WTC11 (cell line): ENCODE results near the gene KLHL8. TPM values are rescaled to one million over a fixed set of nuclear protein-coding genes. Genes with fewer than 3 reads are reported as not detected.

ENCODE experiments used
- ATAC-seq: fragments of 200-7000 bp; cut with Tn5 transposase; 2 replicates; pipeline ENCODE4 v1.10.0; 2021; ENCODE audit warnings: mild to moderate bottlenecking, moderate library complexity
- CTCF ChIA-PET: fragments of 300-600 bp; sonication (Branson Sonifier 250); formaldehyde crosslinking; loops from one replicate; lab custom pipeline; 2021; ENCODE audit warnings: antibody characterized with exemption; lab: Charles Lee
- POLR2A ChIA-PET: fragments of 350-600 bp; sonication (Branson Sonifier 250); formaldehyde crosslinking; loops from one replicate; lab custom pipeline; 2021; ENCODE audit warnings: antibody characterized with exemption; lab: Charles Lee
- DNase-seq: peaks from one replicate; pipeline ENCODE4 v3.0.0; 2021; ENCODE audit warnings: low spot score
- H3K27ac Mint-ChIP-seq: 2 replicates; pipeline ENCODE4 v1.8.0; 2021; ENCODE audit warnings: mixed read lengths
- H3K27me3 Mint-ChIP-seq: 2 replicates; pipeline ENCODE4 v1.8.0; 2021; ENCODE audit warnings: low read depth, mild to moderate bottlenecking, moderate library complexity, mixed read lengths
- H3K36me3 Mint-ChIP-seq: 2 replicates; pipeline ENCODE4 v1.8.0; 2021; ENCODE audit warnings: mixed read lengths
- H3K4me1 Mint-ChIP-seq: 2 replicates; pipeline ENCODE4 v1.8.0; 2022; ENCODE audit warnings: mixed read lengths
- H3K4me3 Mint-ChIP-seq: 2 replicates; pipeline ENCODE4 v1.8.0; 2021; ENCODE audit warnings: mild to moderate bottlenecking, moderate library complexity, mixed read lengths
- H3K9me3 Mint-ChIP-seq: 2 replicates; pipeline ENCODE4 v1.8.0; 2021; ENCODE audit warnings: mixed read lengths
- ELF4 ChIP-seq: sonication (generic); formaldehyde crosslinking; IDR thresholded peaks from 2 replicates; pipeline ENCODE4 v1.8.1; 2022; ENCODE audit warnings: low read depth, mild to moderate bottlenecking, moderate library complexity, missing genetic modification reagents
- EMX1 ChIP-seq: fragments of 250-450 bp; sonication (Bioruptor Pico); IDR thresholded peaks from 2 replicates; pipeline ENCODE4 v1.8.0; 2021; ENCODE audit warnings: mild to moderate bottlenecking
- FOXJ3 ChIP-seq: sonication (generic); formaldehyde crosslinking; IDR thresholded peaks from 2 replicates; pipeline ENCODE4 v1.9.0; 2021; ENCODE audit warnings: missing genetic modification reagents, mild to moderate bottlenecking, borderline replicate concordance
- FOXP1 ChIP-seq: sonication (generic); formaldehyde crosslinking; IDR thresholded peaks from 2 replicates; pipeline ENCODE4 v1.8.0; 2022; ENCODE audit warnings: missing genetic modification reagents, mild to moderate bottlenecking, moderate library complexity, borderline replicate concordance
- JAZF1 ChIP-seq: fragments of 250-450 bp; sonication (Bioruptor Pico); IDR thresholded peaks from 2 replicates; pipeline ENCODE4 v1.9.0; 2021; ENCODE audit warnings: moderate library complexity, mild to moderate bottlenecking, inconsistent platforms
- NFATC4 ChIP-seq: fragments of 250-450 bp; sonication (Bioruptor Pico); IDR thresholded peaks from 2 replicates; pipeline ENCODE4 v1.9.0; 2021; ENCODE audit warnings: mild to moderate bottlenecking
- NR1H2 ChIP-seq: sonication (generic); formaldehyde crosslinking; IDR thresholded peaks from 2 replicates; pipeline ENCODE4 v1.9.0; 2021; ENCODE audit warnings: mild to moderate bottlenecking, moderate library complexity, missing genetic modification reagents
- PRRX2 ChIP-seq: fragments of 250-450 bp; sonication (Bioruptor Pico); IDR thresholded peaks from 2 replicates; pipeline ENCODE4 v1.8.0; 2021; ENCODE audit warnings: mild to moderate bottlenecking
- RORB ChIP-seq: fragments of 250-450 bp; sonication (Bioruptor Pico); IDR thresholded peaks from 2 replicates; pipeline ENCODE4 v1.9.0; 2021; ENCODE audit warnings: mild to moderate bottlenecking
- TCF7 ChIP-seq: sonication (generic); formaldehyde crosslinking; IDR thresholded peaks from 2 replicates; pipeline ENCODE4 v1.8.0; 2022; ENCODE audit warnings: mild to moderate bottlenecking, low read depth, missing genetic modification reagents, moderate library complexity
- ZBTB21 ChIP-seq: sonication (generic); formaldehyde crosslinking; IDR thresholded peaks from 2 replicates; pipeline ENCODE4 v1.8.1; 2023; ENCODE audit warnings: mild to moderate bottlenecking, missing genetic modification reagents, borderline replicate concordance
- ZNF219 ChIP-seq: sonication (generic); formaldehyde crosslinking; IDR thresholded peaks from 2 replicates; pipeline ENCODE4 v1.8.0; 2023; ENCODE audit warnings: missing genetic modification reagents, mild to moderate bottlenecking, borderline replicate concordance
- ZNF396 ChIP-seq: fragments of 250-450 bp; sonication (Bioruptor Pico); IDR thresholded peaks from 2 replicates; pipeline ENCODE4 v1.8.0; 2021; ENCODE audit warnings: mild to moderate bottlenecking, moderate library complexity, borderline replicate concordance
- ZNF423 ChIP-seq: fragments of 250-450 bp; sonication (Bioruptor Pico); IDR thresholded peaks from 2 replicates; pipeline ENCODE4 v2.1.2; 2022; ENCODE audit warnings: mild to moderate bottlenecking, moderate library complexity
- total RNA-seq: library from RNA; stranded (reverse); gene quantifications from 3 replicates; pipeline ENCODE4 v1.2.3, GENCODE V29; 2021
- TF ChIP-seq, protein P1 (sequence below): sonication (generic); formaldehyde crosslinking; IDR thresholded peaks from 2 replicates; pipeline ENCODE4 v1.8.1; 2022; ENCODE audit warnings: low read depth, missing genetic modification reagents, borderline replicate concordance
- TF ChIP-seq, protein P2 (sequence below): sonication (generic); formaldehyde crosslinking; IDR thresholded peaks from 2 replicates; pipeline ENCODE4 v1.8.1; 2022; ENCODE audit warnings: mild to moderate bottlenecking, moderate library complexity, missing genetic modification reagents
- TF ChIP-seq, protein P3 (sequence below): sonication (generic); formaldehyde crosslinking; conservative IDR thresholded peaks from 2 replicates; pipeline ENCODE4 v1.8.1; 2022; ENCODE audit warnings: mild to moderate bottlenecking, missing genetic modification reagents
- TF ChIP-seq, protein P4 (sequence below): sonication (generic); formaldehyde crosslinking; IDR thresholded peaks from 2 replicates; pipeline ENCODE4 v1.8.0; 2022; ENCODE audit warnings: mild to moderate bottlenecking, missing genetic modification reagents
- TF ChIP-seq, protein P5 (sequence below): sonication (generic); formaldehyde crosslinking; IDR thresholded peaks from 2 replicates; pipeline ENCODE4 v1.8.0; 2023; ENCODE audit warnings: missing genetic modification reagents, mild to moderate bottlenecking, borderline replicate concordance
- TF ChIP-seq, protein P6 (sequence below): sonication (generic); formaldehyde crosslinking; IDR thresholded peaks from 2 replicates; pipeline ENCODE4 v1.8.1; 2023; ENCODE audit warnings: mild to moderate bottlenecking, missing genetic modification reagents
- TF ChIP-seq, protein P7 (sequence below): sonication (generic); formaldehyde crosslinking; IDR thresholded peaks from 2 replicates; pipeline ENCODE4 v1.8.1; 2023; ENCODE audit warnings: mild to moderate bottlenecking, moderate library complexity, missing genetic modification reagents

KLHL8 gene
- total RNA-seq, 1 experiment from 2014 or later, result 7.3 TPM

DNA sequence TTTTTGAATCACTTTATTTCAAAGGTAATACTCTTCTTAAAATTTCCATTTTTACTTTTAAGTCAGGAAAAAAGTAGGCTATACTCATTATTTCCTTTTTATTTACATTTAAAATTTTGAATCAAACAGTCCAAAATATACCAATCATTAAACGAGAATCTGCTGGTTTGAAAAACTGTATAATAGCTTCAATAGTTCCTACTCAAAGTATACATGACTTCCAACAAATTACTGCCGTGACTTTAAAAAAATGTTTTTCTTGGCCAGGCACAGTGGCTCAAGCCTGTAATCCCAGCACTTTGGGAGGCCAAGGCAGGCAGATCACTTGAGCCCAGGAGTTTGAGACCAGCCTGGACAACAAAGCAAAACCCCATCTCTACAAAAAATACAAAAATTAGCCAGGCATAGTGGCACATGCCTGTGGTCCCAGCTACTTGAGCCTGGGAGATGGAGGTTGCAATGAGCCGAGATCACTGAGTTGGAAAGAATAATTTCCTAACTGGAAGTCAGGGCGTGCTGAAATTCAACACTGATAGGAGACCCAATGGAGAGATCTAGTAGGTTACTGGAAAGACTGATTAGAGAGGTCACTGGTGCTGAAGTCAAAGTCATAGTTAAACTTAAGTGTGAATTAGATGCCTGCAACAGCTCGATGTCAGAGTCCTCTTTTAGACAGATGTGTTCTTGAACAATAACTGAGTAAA, 9.0 kb downstream of the KLHL8 start:
- ATAC-seq, result no peak
- CTCF ChIA-PET, result interaction anchor here (1.8 kb wide), 1 partner anchor 8 kb away, joined by 7 read pairs; no protein-coding TSS in a partner anchor
- TF ChIP-seq, protein P1, sequence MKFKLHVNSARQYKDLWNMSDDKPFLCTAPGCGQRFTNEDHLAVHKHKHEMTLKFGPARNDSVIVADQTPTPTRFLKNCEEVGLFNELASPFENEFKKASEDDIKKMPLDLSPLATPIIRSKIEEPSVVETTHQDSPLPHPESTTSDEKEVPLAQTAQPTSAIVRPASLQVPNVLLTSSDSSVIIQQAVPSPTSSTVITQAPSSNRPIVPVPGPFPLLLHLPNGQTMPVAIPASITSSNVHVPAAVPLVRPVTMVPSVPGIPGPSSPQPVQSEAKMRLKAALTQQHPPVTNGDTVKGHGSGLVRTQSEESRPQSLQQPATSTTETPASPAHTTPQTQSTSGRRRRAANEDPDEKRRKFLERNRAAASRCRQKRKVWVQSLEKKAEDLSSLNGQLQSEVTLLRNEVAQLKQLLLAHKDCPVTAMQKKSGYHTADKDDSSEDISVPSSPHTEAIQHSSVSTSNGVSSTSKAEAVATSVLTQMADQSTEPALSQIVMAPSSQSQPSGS (CRISPR knock-in tag), result no peak
- TF ChIP-seq, protein P2, sequence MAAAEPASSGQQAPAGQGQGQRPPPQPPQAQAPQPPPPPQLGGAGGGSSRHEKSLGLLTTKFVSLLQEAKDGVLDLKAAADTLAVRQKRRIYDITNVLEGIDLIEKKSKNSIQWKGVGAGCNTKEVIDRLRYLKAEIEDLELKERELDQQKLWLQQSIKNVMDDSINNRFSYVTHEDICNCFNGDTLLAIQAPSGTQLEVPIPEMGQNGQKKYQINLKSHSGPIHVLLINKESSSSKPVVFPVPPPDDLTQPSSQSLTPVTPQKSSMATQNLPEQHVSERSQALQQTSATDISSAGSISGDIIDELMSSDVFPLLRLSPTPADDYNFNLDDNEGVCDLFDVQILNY (CRISPR knock-in tag), result no peak
- no peak for TF ChIP-seq ZNF423 (CRISPR knock-in tag)
- no peak for TF ChIP-seq ZNF396 (CRISPR knock-in tag)
- no peak for TF ChIP-seq ZBTB21 (CRISPR knock-in tag)
- no peak for TF ChIP-seq RORB (CRISPR knock-in tag)
- no peak for TF ChIP-seq NFATC4 (CRISPR knock-in tag)
- TF ChIP-seq NR1H2, result no peak
- no peak for TF ChIP-seq JAZF1
- Mint-ChIP-seq H3K27me3 (no peaks in the 10 kb centered on the region), H3K4me3 (no peak overlapping the region), H3K27ac (no peak overlapping the region), H3K9me3 (no peaks in the 10 kb centered on the region), H3K4me1 (no peaks in the 10 kb centered on the region), H3K36me3 (no peaks in the 10 kb centered on the region)
- POLR2A ChIA-PET, result no interaction called here
- no peak for DNase-seq

DNA sequence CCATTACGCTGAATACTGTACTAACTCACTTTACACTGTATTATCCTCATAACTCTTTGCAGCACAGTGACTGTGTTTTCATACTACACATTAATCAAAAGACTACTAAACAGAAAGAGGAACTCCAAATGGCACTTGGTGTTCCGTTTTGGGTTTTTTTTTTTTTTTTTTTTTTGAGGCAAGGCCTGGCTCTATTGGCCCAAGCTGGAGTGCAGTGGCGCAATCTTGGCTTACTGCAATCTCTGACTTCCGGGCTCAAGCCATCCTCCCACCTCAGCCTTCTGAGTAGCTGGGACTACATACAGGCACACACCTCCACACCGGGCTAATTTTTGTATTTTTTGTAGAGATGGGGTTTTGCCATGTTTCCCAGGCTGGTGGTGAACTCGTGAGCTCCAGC, 10.7 kb downstream of the KLHL8 start:
- no peak for ATAC-seq
- no peaks in the 10 kb centered on the region for H3K9me3 Mint-ChIP-seq
- H3K27me3 Mint-ChIP-seq, result no peaks in the 10 kb centered on the region
- H3K4me1 Mint-ChIP-seq, result no peaks in the 10 kb centered on the region
- DNase-seq, result no peak
- H3K27ac Mint-ChIP-seq, result no peak overlapping the region
- CTCF ChIA-PET, result interaction anchor here (1.1 to 1.8 kb wide), 2 partner anchors 10 to 59 kb away, joined by 5 to 7 read pairs; no protein-coding TSS in a partner anchor
- H3K4me3 Mint-ChIP-seq, result no peak overlapping the region
- H3K36me3 Mint-ChIP-seq, result no peaks in the 10 kb centered on the region
- POLR2A ChIA-PET, result interaction anchor here (0.6 kb wide), 1 partner anchor 1120 kb away, joined by 5 read pairs; no protein-coding TSS in a partner anchor
- TF ChIP-seq ELF4 (no peak), ZNF219 (CRISPR knock-in tag) (no peak), NFATC4 (CRISPR knock-in tag) (no peak), TCF7 (CRISPR knock-in tag) (no peak), PRRX2 (CRISPR knock-in tag) (no peak), NR1H2 (no peak), FOXP1 (CRISPR knock-in tag) (no peak), ZNF396 (CRISPR knock-in tag) (no peak), EMX1 (CRISPR knock-in tag) (no peak), FOXJ3 (CRISPR knock-in tag) (no peak)
- TF ChIP-seq, protein P3, sequence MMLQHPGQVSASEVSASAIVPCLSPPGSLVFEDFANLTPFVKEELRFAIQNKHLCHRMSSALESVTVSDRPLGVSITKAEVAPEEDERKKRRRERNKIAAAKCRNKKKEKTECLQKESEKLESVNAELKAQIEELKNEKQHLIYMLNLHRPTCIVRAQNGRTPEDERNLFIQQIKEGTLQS (CRISPR knock-in tag), result no peak
- TF ChIP-seq, protein P4, sequence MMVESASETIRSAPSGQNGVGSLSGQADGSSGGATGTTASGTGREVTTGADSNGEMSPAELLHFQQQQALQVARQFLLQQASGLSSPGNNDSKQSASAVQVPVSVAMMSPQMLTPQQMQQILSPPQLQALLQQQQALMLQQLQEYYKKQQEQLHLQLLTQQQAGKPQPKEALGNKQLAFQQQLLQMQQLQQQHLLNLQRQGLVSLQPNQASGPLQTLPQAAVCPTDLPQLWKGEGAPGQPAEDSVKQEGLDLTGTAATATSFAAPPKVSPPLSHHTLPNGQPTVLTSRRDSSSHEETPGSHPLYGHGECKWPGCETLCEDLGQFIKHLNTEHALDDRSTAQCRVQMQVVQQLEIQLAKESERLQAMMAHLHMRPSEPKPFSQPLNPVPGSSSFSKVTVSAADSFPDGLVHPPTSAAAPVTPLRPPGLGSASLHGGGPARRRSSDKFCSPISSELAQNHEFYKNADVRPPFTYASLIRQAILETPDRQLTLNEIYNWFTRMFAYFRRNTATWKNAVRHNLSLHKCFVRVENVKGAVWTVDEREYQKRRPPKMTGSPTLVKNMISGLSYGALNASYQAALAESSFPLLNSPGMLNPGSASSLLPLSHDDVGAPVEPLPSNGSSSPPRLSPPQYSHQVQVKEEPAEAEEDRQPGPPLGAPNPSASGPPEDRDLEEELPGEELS, result no peak
- TF ChIP-seq, protein P5, sequence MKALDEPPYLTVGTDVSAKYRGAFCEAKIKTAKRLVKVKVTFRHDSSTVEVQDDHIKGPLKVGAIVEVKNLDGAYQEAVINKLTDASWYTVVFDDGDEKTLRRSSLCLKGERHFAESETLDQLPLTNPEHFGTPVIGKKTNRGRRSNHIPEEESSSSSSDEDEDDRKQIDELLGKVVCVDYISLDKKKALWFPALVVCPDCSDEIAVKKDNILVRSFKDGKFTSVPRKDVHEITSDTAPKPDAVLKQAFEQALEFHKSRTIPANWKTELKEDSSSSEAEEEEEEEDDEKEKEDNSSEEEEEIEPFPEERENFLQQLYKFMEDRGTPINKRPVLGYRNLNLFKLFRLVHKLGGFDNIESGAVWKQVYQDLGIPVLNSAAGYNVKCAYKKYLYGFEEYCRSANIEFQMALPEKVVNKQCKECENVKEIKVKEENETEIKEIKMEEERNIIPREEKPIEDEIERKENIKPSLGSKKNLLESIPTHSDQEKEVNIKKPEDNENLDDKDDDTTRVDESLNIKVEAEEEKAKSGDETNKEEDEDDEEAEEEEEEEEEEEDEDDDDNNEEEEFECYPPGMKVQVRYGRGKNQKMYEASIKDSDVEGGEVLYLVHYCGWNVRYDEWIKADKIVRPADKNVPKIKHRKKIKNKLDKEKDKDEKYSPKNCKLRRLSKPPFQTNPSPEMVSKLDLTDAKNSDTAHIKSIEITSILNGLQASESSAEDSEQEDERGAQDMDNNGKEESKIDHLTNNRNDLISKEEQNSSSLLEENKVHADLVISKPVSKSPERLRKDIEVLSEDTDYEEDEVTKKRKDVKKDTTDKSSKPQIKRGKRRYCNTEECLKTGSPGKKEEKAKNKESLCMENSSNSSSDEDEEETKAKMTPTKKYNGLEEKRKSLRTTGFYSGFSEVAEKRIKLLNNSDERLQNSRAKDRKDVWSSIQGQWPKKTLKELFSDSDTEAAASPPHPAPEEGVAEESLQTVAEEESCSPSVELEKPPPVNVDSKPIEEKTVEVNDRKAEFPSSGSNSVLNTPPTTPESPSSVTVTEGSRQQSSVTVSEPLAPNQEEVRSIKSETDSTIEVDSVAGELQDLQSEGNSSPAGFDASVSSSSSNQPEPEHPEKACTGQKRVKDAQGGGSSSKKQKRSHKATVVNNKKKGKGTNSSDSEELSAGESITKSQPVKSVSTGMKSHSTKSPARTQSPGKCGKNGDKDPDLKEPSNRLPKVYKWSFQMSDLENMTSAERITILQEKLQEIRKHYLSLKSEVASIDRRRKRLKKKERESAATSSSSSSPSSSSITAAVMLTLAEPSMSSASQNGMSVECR (CRISPR knock-in tag), result no peak
- TF ChIP-seq, protein P6, sequence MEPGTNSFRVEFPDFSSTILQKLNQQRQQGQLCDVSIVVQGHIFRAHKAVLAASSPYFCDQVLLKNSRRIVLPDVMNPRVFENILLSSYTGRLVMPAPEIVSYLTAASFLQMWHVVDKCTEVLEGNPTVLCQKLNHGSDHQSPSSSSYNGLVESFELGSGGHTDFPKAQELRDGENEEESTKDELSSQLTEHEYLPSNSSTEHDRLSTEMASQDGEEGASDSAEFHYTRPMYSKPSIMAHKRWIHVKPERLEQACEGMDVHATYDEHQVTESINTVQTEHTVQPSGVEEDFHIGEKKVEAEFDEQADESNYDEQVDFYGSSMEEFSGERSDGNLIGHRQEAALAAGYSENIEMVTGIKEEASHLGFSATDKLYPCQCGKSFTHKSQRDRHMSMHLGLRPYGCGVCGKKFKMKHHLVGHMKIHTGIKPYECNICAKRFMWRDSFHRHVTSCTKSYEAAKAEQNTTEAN (CRISPR knock-in tag), result no peak
- TF ChIP-seq, protein P7, sequence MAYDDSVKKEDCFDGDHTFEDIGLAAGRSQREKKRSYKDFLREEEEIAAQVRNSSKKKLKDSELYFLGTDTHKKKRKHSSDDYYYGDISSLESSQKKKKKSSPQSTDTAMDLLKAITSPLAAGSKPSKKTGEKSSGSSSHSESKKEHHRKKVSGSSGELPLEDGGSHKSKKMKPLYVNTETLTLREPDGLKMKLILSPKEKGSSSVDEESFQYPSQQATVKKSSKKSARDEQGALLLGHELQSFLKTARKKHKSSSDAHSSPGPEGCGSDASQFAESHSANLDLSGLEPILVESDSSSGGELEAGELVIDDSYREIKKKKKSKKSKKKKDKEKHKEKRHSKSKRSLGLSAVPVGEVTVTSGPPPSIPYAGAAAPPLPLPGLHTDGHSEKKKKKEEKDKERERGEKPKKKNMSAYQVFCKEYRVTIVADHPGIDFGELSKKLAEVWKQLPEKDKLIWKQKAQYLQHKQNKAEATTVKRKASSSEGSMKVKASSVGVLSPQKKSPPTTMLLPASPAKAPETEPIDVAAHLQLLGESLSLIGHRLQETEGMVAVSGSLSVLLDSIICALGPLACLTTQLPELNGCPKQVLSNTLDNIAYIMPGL (CRISPR knock-in tag), result no peak
